ENCODE data around the gene RBM17.
"Not testable (repeated sequence)": the region's sequence is repeated elsewhere in the genome, so short reads cannot be mapped to it uniquely, and the experiment has no call there.

RBM17 gene

DNA sequence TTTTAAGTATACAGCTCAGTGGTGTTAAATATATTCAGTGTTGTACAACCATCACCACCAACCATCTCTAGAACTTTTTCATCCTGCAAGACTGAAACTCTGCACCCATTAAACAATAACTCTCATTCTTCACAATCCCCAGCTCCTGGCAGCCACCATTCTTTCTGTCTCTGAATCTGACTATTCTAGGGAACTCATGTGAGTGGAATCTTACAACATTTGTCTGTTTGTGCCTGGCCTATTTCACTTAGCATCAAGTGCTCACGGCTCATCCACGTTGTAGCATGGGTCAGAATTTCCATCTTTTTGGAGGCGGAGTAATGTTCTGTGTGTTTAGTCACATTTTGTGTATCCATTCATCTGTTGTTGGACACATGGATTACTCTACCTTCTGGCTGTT lies 73.1 kb downstream of the RBM17 start:
- DNase-seq (ENCODE audit: low read depth), result no peak

DNA sequence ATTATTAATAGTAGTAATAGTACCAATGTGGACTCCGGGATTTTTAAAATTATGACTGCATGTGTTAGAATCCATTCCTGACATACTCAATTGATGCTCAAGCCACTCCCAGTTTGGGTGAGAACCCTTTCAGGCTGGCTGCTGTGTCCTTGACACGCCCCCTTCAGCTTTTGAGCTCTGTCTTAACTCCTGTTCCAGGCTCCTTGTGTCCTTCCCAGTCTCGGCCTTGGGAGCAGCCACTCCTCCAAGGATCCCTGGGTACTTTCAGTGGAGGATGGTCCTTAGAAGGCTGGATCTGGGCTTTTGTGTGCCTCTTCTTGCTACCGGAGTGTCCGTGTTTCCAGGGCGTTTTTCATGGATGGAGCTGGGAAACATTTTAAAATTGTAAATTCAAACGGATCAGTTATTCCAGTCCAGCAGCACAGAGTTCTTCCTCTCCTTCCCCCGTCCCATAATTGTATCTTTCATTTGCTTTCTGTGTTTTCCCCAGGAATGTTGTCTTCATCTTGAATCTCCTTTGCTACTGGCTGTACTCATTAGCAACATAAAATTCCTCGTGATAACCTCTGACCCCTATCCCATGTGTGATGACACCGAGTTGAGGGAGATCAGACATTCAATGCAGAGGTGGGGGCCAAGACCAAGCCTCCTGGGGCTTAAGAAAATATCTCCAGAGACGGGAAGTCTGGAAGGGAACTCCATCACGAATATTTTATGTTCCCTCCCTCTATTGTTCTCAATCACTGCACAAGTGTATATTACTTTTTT lies 73.9 kb downstream of the RBM17 start:
- no peak for DNase-seq (ENCODE audit: low read depth)

DNA sequence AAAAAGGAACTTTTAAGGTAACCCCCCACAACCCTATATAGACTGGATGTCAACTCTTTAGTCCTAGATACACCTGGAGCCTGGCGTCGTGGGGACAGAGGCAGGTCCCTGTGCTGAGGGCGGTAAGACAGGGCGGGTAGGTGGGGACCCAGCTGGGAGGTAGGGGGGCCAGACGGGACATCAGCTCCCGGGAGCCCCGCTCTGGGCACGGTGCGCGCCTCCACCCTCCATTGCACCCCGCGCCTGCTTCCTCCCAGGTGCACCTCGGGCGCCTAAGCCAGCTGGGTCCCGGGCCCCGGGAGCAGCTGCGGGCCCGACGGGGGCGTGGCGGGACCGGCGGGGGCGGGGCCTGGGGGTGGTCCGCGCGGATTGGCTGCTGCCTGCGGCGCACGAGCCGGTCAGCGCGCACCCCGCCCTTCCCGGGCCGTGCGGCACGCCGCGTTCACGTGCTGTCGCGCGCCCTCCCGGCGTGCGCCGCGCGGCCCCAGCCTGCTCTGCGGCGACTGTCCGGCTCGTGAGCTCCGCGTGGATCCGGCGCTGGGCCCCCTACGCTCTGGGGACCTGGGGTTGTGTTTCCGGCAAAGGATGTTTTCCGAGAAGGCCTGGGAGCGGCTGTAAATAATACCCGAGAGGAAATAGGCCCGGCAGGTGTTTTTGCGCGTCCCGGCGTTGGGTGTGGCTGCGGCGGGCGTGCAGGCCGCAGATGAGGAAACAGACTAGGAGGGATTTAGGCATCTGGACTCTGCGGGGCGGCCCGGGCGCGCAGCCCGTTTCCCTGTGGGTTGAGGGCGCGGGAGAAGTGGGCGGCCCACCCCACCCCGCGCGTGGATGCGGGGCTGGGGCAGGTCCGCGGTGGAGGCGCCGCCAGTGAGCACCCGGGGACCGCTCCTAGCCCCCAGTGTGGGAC lies 74.8 kb downstream of the RBM17 start:
- DNase-seq (ENCODE audit: low read depth), result peak; percentile 76

DNA sequence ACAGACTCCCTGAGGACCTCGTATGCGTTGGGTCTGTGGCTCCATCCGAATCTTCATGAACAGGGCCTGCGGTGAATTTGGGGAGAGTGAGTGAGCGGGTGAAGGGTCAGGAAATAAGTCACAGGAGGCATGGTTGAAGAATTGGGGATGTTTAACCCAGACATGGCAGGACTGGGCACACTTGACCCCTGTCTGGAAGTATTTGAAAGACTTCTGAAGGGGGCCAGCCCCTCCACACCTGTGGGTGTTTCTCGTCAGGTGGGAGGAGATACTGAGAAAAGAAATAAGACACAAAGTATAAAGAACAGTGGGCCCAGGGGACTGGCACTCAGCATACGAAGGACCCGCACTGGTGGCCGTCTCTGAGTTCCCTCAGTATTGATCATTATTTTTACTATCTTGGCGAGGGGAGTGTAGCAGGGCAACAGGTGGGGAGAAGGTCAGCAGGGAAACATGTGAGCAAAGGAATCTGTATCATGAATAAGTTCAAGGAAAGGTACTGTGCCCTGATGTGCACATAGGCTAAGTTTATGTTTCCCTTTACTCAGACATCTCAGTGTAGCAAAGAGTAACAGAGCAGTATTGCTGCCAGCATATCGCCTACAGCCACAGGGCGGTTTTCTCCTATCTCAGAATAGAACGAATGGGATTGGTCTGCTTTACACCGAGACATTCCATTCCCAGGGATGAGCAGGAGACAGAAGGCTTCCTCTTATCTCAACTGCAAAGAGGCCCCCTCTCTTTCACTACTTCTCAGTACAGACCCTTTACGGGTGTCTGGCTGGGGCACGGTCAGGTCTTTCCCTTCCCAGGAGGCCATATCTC lies 75.6 kb downstream of the RBM17 start:
- DNase-seq (ENCODE audit: low read depth), result no peak

DNA sequence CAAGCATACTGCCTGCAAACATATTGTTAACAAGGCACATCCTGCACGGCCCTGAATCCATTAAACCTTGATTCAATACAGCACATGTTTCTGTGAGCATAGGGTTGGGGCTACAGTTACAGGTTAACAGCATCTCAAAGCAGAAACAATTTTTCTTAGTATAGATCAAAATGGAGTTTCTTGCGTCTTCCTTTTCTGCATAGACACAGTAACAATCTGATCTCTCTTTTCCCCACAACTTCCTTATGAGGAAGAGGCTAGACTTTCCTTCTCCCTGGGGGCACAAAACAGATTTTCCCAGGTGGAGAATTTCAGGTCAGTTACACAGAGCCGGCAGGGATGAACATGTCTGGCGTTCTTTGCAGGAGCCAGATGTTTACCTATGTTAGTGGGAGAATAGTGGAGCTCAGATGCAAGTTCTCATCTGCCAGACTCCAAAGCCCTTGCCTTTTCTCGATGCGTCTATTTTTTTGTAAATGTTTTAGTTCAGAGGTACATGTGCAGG lies 76.4 kb downstream of the RBM17 start:
- DNase-seq (ENCODE audit: low read depth), result no peak

DNA sequence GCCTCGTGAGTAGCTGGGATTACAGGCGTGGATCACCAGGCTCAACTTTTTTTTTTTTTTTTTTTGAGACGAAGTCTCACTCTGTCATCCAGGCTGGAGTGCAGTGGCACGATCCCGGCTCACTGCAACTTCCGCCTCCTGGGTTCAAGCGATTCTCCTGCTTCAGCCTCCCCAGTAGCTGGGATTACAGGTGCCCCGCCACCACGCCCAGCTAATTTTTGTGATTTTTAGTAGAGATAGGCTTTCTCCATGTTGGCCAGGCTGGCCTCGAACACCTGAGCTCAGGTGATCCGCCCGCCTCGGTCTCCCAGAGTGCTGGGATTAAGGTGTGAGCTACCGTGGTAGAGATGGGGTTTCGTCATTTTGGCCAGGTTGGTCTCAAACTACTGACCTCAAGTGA lies 77.1 kb downstream of the RBM17 start:
- not testable (repeated sequence) for DNase-seq (ENCODE audit: low read depth)

All from CMK (cell line).